Medulla oblongata (tissue), 1 donor: ENCODE data around the gene FADS2.
A peak's percentile ranks its signal among the peaks of the same experiment; 100 is the strongest.

Experiments used
- DNase-seq: peaks from one replicate; pipeline ENCODE4 v3.0.0-alpha.2; 2015; ENCODE audit errors: extremely low spot score

The FADS2 gene

GRCh38 chr11:61827571-61828378, at the start of gene FADS2:
TSS of gene FADS2 (plus strand) at chr11:61828300. CDS start at chr11:61828391, 91 bp downstream.
- DNase-seq, result peak; percentile 96

DNA sequence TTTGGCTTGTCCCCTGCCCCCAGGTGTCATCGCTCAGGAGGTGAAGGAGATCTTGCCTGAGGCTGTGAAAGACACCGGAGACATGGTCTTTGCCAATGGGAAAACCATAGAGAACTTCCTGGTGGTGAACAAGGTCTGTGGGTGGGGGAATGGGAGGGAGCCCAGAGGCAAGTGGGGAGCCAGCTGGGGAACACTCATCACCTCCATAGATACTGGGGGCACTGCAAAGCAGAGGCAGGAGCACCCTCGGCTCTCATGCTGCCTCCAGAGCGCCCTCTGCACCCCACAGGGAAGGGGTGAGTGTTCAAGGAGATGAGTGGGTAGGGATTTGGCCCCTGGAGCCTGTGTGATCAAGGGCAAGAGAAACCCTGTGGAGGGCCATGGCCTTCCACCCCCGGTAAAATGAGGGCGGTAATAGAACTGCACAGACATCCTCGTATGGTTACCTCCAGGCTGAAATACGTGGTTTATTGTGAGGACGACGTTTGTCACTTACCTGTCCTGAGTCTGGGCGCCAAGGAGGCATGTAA, 49.7 kb upstream of the FADS2 start:
- no peak for DNase-seq

DNA sequence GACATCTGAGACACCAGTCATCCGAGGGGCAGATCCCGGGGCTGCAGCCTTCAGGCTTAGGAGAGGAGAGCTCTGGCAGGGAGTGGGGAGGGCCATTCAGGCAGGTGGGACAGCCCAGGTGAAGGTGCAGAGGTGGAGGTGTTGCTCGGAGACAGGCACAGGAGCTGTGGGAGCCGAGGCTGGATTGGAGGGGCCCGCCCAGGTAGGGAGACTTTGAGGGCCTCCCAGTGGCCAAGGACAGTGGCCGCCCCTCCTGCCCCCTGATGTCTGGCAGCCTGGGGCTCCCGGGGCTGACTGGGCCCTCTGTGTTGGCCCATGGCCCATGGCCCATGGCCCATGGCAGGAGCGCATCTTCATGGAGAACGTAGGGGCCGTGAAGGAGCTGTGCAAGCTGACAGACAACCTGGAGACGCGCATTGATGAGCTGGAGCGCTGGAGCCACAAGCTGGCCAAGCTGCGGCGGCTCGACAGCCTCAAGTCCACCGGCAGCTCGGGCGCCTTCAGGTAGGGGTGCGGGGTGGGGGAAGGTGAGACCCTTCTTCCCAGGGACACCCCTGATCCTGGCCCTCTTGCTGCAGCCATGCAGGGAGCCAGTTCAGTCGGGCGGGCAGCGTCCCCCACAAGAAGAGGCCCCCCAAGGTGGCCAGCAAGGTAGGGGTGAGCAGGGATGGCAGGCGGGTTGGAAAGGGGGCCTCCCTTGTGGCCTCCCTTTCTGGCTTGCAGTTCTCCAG, 49.0 kb upstream of the FADS2 start:
- no peak for DNase-seq

DNA sequence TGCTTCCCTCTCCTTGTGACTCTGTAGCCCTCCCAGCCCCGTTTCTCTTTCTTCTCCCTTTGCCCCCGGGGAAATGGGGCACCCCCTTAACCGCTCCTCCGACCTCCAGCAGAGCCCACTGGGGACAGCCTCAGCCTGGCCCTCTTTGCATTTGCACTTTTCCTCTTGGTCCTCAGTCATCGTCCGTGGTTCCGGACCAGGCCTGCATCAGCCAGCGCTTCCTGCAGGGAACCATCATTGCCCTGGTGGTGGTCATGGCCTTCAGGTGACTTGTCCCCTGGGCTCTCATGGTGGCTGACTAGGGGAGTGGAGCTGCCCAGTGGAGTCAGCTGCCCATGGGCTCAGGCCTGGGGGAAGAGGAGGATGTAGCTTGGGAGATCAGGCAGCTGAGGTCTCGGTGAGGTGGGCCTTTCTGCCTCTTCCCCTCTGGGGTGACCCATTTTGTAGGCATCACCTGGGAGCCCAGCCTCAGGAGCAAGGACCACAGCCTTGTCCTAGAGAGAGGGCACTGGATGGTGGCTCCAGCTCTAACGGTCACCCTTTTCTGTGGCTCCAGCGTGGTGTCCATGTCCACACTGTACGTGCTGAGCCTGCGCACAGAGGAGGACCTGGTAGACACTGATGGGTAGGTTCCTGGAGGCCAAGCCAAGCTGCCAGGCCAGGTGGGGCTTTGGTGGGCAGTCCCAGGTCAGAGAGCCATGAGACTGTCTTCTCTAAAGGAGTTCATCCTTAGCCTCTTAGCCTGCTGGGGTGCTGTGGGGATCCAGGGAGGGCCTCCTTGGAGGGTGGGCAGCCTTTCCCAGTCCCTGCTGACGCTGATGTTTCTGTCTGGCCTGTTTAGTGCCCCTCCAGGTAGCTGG, 48.2 kb upstream of the FADS2 start:
- DNase-seq, result no peak

DNA sequence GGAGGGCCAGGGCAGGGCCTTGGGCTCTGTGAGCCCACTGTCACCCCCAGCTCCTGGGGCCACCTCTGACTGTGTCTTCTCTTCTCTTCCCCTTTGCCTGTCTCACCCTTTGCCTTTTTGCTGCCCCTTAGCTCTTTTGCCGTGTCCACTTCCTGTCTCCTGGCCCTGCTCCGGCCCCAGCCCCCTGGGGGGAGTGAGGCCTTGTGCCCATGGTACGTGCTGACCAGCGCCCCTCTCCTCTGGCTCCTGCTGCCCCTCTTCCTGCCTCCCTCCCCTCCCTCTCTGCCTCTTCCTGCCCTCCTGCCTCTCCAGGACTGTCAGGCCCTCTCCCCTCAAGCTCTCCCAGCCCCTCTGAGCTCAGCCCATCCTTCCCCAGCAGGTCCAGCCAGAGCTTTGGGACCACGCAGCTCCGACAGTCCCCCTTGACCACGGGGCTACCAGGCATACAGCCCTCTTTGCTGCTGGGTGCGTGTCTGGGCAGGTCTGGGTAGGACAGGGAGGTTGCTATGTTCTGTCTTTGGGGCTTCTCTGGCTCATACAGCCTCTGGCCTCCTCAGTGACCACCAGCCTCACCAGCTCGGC, 47.4 kb upstream of the FADS2 start:
- DNase-seq, result no peak

GRCh38 chr11:61781585-61781984, 46.5 kb upstream of the FADS2 start:
- DNase-seq, result no peak

GRCh38 chr11:61782299-61782698, 45.8 kb upstream of the FADS2 start:
- DNase-seq, result no peak

DNA sequence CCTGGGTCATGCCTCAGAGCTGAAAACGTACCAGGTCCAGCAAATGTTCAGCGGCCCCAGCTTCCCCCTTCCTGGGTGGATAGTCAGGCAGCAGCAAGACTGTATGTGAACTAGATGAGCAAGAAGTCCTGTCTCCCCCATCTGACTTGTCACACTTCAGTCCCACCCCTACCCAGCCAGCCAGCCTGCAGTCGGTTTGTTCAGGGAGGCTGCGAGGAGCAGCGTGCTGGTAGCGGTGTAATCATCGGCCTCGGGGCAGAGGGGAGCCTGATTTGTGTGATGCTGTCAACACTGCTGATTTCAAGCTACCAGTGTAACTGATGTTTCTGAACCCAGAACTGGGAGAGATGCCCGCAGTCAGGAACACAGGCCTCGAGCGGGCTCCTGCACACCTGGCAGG, 45.3 kb upstream of the FADS2 start:
- no peak for DNase-seq

DNA sequence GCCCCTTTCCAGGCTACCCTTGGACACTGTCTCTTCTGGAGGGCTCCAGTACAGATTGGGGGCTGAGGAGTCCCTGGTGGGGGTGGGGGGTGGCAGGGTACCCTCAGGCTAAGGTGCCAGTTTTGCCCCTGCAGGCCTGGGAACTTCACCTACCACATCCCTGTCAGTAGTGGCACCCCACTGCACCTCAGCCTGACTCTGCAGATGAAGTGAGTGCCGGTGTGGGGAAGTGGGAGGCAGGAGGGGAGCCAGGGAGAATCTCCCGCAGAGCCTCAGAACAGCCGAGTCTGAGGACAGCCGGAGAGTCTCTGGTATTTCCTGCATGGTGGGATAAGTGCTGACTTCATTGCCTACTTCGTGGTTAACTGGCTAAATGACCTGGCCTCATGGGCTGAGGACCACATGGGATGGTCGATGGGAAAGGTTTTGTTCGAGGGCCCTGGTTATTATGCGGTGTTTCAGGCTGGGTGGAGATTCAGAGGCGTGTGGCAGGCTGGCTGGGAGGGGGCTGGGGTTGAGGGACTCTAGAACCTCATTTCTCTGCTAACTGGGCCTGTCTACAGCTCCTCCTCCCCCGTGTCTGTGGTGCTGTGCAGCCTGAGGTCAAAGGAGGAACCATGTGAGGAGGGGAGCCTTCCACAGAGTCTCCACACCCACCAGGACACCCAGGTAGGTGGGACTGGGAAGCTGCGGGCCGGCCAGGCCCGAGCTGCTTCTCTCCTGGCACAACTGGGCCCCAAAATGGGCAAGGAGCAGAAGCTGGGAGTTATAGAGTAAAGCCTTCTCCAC, 44.2 kb upstream of the FADS2 start:
- DNase-seq, result no peak

DNA sequence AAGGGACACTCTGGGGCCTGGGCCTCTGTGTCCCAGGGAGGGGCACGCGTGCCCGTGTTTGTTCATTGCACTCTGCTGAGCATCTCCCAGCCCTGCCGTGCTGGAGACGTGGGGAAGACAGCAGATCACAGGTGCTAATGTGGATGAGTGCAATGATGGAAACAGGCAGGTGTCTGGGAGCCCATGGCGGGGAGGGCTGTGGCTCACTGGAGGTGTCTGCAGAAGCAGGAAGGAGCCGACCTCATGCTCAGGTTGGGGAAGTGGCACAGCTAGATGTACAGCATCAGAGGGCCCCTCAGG, 43.6 kb upstream of the FADS2 start:
- no peak for DNase-seq

DNA sequence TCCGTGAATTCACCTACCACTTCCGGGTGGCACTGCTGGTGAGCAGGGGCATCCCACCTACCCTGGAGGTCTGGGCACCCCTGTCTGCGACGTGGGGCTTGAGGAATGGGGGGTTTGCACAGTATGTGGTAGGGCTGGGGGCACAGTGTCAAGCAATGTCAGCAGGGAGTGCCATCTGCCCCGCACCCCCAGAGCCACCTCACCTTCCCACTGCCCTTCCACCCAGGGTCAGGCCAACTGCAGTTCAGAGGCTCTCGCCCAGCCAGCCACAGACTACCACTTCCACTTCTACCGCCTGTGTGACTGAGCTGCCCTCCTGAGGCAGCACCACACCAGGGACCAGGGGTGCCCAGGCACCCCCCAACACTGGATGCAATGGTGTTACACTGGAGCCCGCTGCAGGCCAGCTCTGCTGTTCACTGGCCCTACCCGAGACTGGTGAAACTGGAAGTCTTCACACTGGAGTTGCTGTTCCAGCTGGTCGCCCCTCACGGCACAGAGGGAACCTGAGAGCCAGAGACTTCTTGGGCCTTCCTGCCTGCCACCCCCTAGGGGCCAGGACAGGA, 42.2 kb upstream of the FADS2 start:
- no peak for DNase-seq

DNA sequence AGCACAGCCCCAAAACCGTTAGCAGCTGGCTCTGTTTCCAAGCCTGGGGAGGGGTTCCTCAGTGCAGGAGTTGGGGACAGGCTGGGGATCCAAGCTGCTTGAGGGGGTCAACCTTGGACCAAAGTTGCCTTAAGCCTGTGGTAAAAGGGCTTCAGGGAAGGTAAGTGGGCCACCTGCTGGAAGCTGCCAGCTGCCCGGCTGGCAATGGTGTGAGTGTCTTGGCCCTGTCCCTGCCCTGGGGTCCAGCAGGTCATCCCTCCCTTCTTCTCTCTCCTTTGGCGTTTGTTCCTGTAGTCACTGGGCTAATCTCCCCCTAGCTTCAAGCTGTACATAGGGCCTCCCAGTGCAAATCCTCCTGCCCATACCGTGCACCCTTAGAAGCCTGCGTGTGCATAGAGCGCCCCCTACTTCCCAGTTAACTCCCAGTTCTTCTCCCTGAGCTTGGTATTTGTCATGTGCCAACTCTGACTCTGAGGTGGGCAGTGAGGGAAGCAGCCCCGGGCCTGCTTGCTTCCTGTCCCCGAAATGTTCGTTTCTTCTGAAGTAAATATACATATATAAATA, 40.1 kb upstream of the FADS2 start:
- DNase-seq, result peak; percentile 86

DNA sequence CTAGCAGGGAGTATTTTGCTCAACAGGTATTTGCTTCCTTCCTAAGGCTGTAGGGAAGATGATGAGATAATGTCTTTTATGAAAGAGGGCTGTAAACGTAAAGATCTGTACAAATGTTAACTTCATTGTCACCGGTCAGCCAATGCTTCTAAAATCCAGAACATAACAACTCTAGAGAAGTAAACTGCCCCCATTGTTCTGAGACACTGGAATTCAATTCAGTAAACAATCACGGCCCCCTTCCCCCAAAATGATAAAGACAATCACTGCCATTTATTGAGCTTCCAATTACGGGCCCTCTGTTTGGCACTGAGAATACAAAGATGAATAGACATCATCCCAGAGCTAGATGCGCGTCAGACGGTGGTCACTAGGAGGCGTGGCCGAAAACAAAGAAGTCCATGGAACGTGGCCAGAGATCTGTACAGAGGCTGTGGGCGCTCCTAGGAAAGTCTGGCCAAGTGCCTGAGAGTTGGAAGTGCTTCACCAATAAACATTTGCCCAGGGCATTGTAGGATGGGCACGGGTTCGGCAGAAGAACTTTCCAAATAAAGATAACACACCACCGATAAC, 36.3 kb upstream of the FADS2 start:
- DNase-seq, result peak; percentile 96

- peak; percentile 95 for DNase-seq
Measured at GRCh38 chr11:61792310-61793082, 35.6 kb upstream of the FADS2 start, which contains the start of the genes FEN1 and TMEM258. TSS of gene FEN1 (plus strand) at chr11:61792911. CDS start at chr11:61795362, 2,451 bp downstream. TSS of gene TMEM258 (minus strand) at chr11:61792599. CDS start at chr11:61792558, 41 bp downstream.

- no peak for DNase-seq
Measured at GRCh38 chr11:61793083-61793828, 34.8 kb upstream of the FADS2 start.

DNA sequence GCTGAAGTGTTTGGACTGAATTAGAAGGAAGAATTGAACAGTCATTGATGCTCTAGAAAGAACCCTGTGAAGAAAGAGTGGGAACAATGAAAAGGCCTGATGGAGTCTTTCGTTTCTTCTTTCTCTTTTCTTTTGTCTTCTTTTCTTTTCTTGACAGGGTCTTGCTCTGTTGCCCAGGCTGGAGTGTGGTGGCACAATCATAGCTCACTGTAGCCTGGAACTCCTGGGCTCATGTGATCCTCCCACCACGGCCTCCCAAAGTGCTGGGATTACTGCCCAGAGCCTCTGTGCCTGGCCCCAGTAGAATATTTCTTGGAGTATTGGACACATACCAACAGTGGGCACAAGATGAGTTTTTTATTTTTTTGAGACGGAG, 34.3 kb upstream of the FADS2 start:
- no peak for DNase-seq

DNA sequence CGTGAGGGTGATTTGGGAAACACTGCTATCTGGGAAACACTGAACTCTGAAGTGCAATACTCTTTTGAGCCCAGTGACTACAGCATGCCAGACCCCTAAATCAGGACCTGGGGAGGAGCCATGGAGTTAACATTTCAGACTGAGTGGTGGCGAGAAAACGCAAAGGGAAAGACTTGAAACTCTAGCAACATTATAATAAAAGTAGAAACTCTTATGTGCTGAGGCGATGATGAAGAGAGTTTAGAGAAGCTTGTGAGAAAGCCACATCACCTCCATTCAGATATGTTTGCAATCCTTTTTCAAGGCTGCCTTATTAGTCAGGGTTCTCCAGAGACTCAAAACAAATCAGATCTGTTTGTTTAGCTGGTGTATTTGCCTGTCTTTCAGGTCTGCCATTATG, 33.5 kb upstream of the FADS2 start:
- no peak for DNase-seq

DNA sequence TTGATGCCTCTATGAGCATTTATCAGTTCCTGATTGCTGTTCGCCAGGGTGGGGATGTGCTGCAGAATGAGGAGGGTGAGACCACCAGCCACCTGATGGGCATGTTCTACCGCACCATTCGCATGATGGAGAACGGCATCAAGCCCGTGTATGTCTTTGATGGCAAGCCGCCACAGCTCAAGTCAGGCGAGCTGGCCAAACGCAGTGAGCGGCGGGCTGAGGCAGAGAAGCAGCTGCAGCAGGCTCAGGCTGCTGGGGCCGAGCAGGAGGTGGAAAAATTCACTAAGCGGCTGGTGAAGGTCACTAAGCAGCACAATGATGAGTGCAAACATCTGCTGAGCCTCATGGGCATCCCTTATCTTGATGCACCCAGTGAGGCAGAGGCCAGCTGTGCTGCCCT, 32.6 kb upstream of the FADS2 start:
- no peak for DNase-seq
